GM23338 (cell line): ENCODE results near the gene KCTD13. TPM values are rescaled to one million over a fixed set of nuclear protein-coding genes. Genes with fewer than 3 reads are reported as not detected.
A peak's percentile ranks its signal among the peaks of the same experiment; 100 is the strongest.

ENCODE experiments used
- ATAC-seq: fragments of 200-7000 bp; cut with Tn5 transposase; 3 replicates; pipeline ENCODE4 v1.9.1; 2020
- DNase-seq: peaks from one replicate; pipeline ENCODE4 v3.0.0-alpha.2; 2015; ENCODE audit warnings: low spot score
- H2AFZ ChIP-seq: fragments of 200-600 bp; sonication (generic); 2 replicates; pipeline ENCODE4 v1.8.0; 2016; ENCODE audit warnings: antibody characterized with exemption, mild to moderate bottlenecking, moderate library complexity
- H3F3A ChIP-seq: fragments of 200-600 bp; sonication (generic); replicated peaks from 2 replicates; pipeline ENCODE4 v1.8.0; 2017; ENCODE audit warnings: antibody characterized with exemption, mixed run types, low read depth
- H3K27ac ChIP-seq: fragments of 200-600 bp; sonication (generic); 2 replicates; pipeline ENCODE4 v1.6.1; 2016; ENCODE audit warnings: low read depth
- H3K27me3 ChIP-seq: fragments of 200-600 bp; sonication (generic); 2 replicates; pipeline ENCODE4 v1.8.0; 2016; ENCODE audit warnings: mild to moderate bottlenecking, mixed run types, moderate library complexity; ENCODE audit not compliant: insufficient read depth
- H3K36me3 ChIP-seq: fragments of 200-600 bp; sonication (generic); 2 replicates; pipeline ENCODE4 v1.8.0; 2016; ENCODE audit warnings: mild to moderate bottlenecking; ENCODE audit not compliant: insufficient read depth
- H3K4me1 ChIP-seq: fragments of 200-600 bp; sonication (generic); 2 replicates; pipeline ENCODE4 v1.8.0; 2016; ENCODE audit warnings: mild to moderate bottlenecking, moderate library complexity; ENCODE audit not compliant: insufficient read depth
- H3K4me2 ChIP-seq: fragments of 200-600 bp; sonication (generic); 2 replicates; pipeline ENCODE4 v1.7.1; 2017; ENCODE audit warnings: mixed run types
- H3K4me3 ChIP-seq: fragments of 200-600 bp; sonication (generic); 2 replicates; pipeline ENCODE4 v1.6.1; 2016; ENCODE audit warnings: mixed run types
- H3K79me2 ChIP-seq: fragments of 200-600 bp; sonication (generic); replicated peaks from 2 replicates; pipeline ENCODE4 v1.8.0; 2017; ENCODE audit warnings: mild to moderate bottlenecking; ENCODE audit not compliant: insufficient read depth
- H3K9me2 ChIP-seq: fragments of 200-600 bp; sonication (generic); 2 replicates; pipeline ENCODE4 v1.8.0; 2017; ENCODE audit not compliant: insufficient read depth
- H4K20me1 ChIP-seq: fragments of 200-600 bp; sonication (generic); replicated peaks from 2 replicates; pipeline ENCODE4 v1.8.0; 2017; ENCODE audit warnings: mild to moderate bottlenecking; ENCODE audit not compliant: insufficient read depth
- H3K27ac Mint-ChIP-seq: 2 replicates; pipeline ENCODE4 v1.8.0; 2020; ENCODE audit warnings: inconsistent platforms, mild to moderate bottlenecking, moderate library complexity, mixed read lengths
- H3K27me3 Mint-ChIP-seq: 3 replicates; pipeline ENCODE4 v1.8.0; 2022; ENCODE audit warnings: low read depth, mild to moderate bottlenecking, moderate library complexity, mixed read lengths, inconsistent platforms; ENCODE audit not compliant: insufficient read depth, poor library complexity
- H3K36me3 Mint-ChIP-seq: 3 replicates; pipeline ENCODE4 v1.8.0; 2021; ENCODE audit warnings: low read depth, mild to moderate bottlenecking, inconsistent platforms, moderate library complexity, mixed read lengths
- H3K4me1 Mint-ChIP-seq: 3 replicates; pipeline ENCODE4 v1.8.0; 2020; ENCODE audit warnings: mild to moderate bottlenecking, inconsistent platforms, mixed read lengths
- H3K4me3 Mint-ChIP-seq: 3 replicates; pipeline ENCODE4 v1.8.0; 2021; ENCODE audit warnings: moderate library complexity, mild to moderate bottlenecking, inconsistent platforms, mixed read lengths
- H3K9me3 Mint-ChIP-seq: 3 replicates; pipeline ENCODE4 v1.8.0; 2020; ENCODE audit warnings: moderate library complexity, mild to moderate bottlenecking, inconsistent platforms, mixed read lengths
- CREB1 ChIP-seq: fragments of 250-450 bp; sonication (Bioruptor Pico); IDR thresholded peaks from 2 replicates; pipeline ENCODE4 v1.5.0; 2020; ENCODE audit warnings: low read depth, mild to moderate bottlenecking, moderate library complexity
- NANOG ChIP-seq: IDR thresholded peaks from 2 replicates; pipeline ENCODE4 v1.6.1; 2016; ENCODE audit warnings: antibody characterized with exemption, borderline replicate concordance
- POLR2AphosphoS5 ChIP-seq: IDR thresholded peaks from 2 replicates; pipeline ENCODE4 v1.6.1; 2016; ENCODE audit warnings: antibody characterized with exemption, low read depth
- STAT1 ChIP-seq: IDR thresholded peaks from one replicate; pipeline ENCODE4 v1.6.1; 2016; ENCODE audit warnings: antibody characterized with exemption; ENCODE audit not compliant: unreplicated experiment
- ZNF331 ChIP-seq: fragments of 250-450 bp; sonication (Bioruptor Pico); IDR thresholded peaks from 2 replicates; pipeline ENCODE4 v1.5.0; 2020; ENCODE audit warnings: low read depth, mild to moderate bottlenecking, moderate library complexity
- polyA plus RNA-seq: library from polyadenylated mRNA; unstranded; fragments of >200 nt; fragmentation: Nextera tagmentation; extraction: Ambion mirVana; gene quantifications from 2 replicates; pipeline ENCODE4 v1.2.1, GENCODE V29; 2016
- total RNA-seq: library from RNA; depleted of rRNA; stranded (reverse); fragments of >200 nt; shearing (Covaris generic); gene quantifications from 2 replicates; pipeline ENCODE4 v1.2.3, GENCODE V29; 2014
- TF ChIP-seq, protein P1 (sequence below): IDR thresholded peaks from 2 replicates; pipeline ENCODE4 v1.6.1; 2016; ENCODE audit warnings: antibody characterized with exemption

Gene KCTD13
- total and polyA plus RNA-seq, 2 experiments from 2014 or later = 10.1 to 12.2 TPM

DNA sequence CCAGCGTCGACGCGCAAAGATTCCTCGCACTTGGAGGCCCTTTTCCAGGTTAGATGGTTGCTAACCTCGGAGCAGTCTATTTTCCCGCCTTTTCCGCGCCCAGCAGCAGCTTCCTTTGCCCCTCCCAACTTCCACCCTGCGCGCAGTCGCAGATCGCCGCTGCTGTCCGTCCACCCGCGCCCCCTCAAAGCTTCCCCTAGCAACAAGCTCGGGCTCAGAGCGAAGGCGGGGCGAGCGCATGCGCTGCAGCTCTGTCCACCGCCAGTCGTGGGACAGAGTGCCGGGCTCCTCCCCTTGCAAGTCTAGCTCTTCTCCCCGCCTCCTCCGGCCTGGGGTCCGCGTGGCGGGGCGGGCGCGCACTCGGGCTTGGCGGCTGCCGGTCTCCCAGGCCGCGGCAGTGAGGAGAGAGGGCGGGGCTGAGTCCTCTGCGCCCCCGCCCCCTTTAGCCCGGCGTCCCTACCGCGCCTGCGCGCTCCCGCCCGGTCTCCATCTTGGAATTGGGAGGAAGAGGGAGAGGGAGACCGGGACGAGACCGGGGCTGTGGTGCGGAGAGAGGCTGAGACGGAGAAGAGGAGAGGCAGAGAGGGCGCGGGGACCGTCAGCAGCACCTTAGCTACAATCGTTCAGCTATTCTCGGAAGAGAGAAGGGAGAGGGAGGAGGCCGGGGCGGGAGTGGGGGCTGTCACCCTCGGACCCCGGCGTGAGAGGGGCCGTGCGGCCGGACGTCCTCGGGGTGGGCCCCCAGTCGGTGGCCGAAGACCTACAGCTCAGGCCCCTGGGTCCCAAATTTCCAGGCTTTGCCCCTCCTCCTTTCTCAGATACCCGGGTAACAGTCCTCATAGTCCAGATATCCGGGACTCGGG is 47.6 kb upstream of the KCTD13 start, which contains the start of gene TAOK2:
Gene TAOK2 (plus strand): TSS at position 485 of the 863 bp plus-strand sequence. CDS start 3,905 bp downstream, outside the sequence.
- H3K9me3 Mint-ChIP-seq = peaks cover 21% of the 10 kb centered on the region
- peaks cover 17% of the 10 kb centered on the region for H4K20me1 ChIP-seq
- ATAC-seq (peak; percentile 95), DNase-seq (peak; percentile 99)
- peak within 1 kb of the TSS; percentile 100 for H3K4me2 ChIP-seq
- peaks cover 13% of the 10 kb centered on the region for H3K36me3 ChIP-seq
- H3K79me2 ChIP-seq = peaks cover 37% of the 10 kb centered on the region
- peaks cover 16% of the 10 kb centered on the region for H3K27me3 ChIP-seq
- peaks cover 23% of the 10 kb centered on the region; the same call in 1 of the 2 replicates for H3F3A ChIP-seq
- peaks cover 40% of the 10 kb centered on the region for H3K36me3 Mint-ChIP-seq
- TF ChIP-seq, protein P1, sequence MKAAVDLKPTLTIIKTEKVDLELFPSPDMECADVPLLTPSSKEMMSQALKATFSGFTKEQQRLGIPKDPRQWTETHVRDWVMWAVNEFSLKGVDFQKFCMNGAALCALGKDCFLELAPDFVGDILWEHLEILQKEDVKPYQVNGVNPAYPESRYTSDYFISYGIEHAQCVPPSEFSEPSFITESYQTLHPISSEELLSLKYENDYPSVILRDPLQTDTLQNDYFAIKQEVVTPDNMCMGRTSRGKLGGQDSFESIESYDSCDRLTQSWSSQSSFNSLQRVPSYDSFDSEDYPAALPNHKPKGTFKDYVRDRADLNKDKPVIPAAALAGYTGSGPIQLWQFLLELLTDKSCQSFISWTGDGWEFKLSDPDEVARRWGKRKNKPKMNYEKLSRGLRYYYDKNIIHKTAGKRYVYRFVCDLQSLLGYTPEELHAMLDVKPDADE = peak; percentile 51
- peak; percentile 96 for TF ChIP-seq POLR2AphosphoS5
- TF ChIP-seq STAT1 = no peak
- no peak for TF ChIP-seq ZNF331
- peak; percentile 22; the same call in 1 of the 2 replicates for TF ChIP-seq CREB1 (CRISPR knock-in tag)
- H2AFZ ChIP-seq = peak within 1 kb of the TSS; percentile 84
- H3K27ac ChIP-seq = peak within 1 kb of the TSS; percentile 74
- H3K4me1 ChIP-seq = peaks cover 27% of the 10 kb centered on the region
- peaks cover 18% of the 10 kb centered on the region for H3K27me3 Mint-ChIP-seq
- H3K9me2 ChIP-seq = peaks cover 4% of the 10 kb centered on the region; the same call in 1 of the 2 replicates
- H3K4me3 ChIP-seq = peak within 1 kb of the TSS; percentile 98
- H3K27ac Mint-ChIP-seq = peak within 1 kb of the TSS; percentile 92
- H3K4me3 Mint-ChIP-seq = peak within 1 kb of the TSS; percentile 97
- H3K4me1 Mint-ChIP-seq = peaks cover 29% of the 10 kb centered on the region

DNA sequence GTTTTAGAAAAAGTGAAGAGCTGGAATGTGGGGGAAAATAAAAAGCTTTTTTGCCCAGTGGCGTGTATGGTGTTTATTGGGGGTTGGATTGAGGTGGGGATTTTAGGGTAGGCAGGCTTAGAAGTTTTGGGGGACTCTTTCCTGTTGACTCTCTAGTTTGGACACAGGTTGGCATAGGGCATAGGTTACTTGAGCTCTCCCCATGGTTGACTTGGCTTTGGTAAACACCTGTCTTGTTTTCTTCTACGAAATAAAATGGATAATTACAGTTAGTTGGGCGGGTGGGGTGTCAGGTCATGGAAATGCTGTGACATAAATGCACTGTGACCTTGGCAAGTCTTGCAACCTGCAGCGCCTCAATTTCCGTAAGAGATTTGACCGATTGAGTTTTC is 47.0 kb upstream of the KCTD13 start:
- Histone ChIP-seq H3K4me3 (no peak overlapping the region), H3K27me3 (peaks cover 16% of the 10 kb centered on the region), H3K27ac (no peak overlapping the region), H4K20me1 (peaks cover 17% of the 10 kb centered on the region), H2AFZ (no peak overlapping the region), H3K4me2 (no peak overlapping the region), H3F3A (peaks cover 23% of the 10 kb centered on the region; the same call in 1 of the 2 replicates), H3K36me3 (peaks cover 14% of the 10 kb centered on the region), H3K79me2 (peaks cover 37% of the 10 kb centered on the region), H3K4me1 (peaks cover 27% of the 10 kb centered on the region), H3K9me2 (peaks cover 4% of the 10 kb centered on the region; the same call in 1 of the 2 replicates)
- Mint-ChIP-seq H3K4me1 (peaks cover 29% of the 10 kb centered on the region), H3K4me3 (peak overlapping the region; percentile 53; the same call in 1 of the 3 replicates), H3K27ac (no peak overlapping the region), H3K9me3 (peaks cover 21% of the 10 kb centered on the region), H3K27me3 (peaks cover 18% of the 10 kb centered on the region), H3K36me3 (peaks cover 41% of the 10 kb centered on the region)
- no peak for ATAC-seq
- DNase-seq = no peak
- no peak for TF ChIP-seq ZNF331
- TF ChIP-seq NANOG = no peak
- TF ChIP-seq, protein P1 = no peak
